K562 (cell line): ENCODE results near the gene NEU1. TPM values are rescaled to one million over a fixed set of nuclear protein-coding genes. Genes with fewer than 3 reads are reported as not detected.

ENCODE experiments used
- ATF1 ChIP-seq, 2 experiments: fragments of 450-650 bp in 1 of 2; IDR thresholded peaks; 2 replicates each; pipeline ENCODE4 v1.6.1; 2016; ENCODE audit warnings: missing compliant biosample characterization in 1 of 2, missing genetic modification characterization in 1 of 2
- CC2D1A ChIP-seq: fragments of 450-650 bp; IDR thresholded peaks from 2 replicates; pipeline ENCODE4 v1.6.1; 2017; ENCODE audit warnings: mild to moderate bottlenecking
- DPF2 ChIP-seq: fragments of 450-650 bp; IDR thresholded peaks from 2 replicates; pipeline ENCODE4 v1.6.1; 2016
- E2F5 ChIP-seq: sonication (generic); formaldehyde crosslinking; IDR thresholded peaks from 2 replicates; pipeline ENCODE4 v1.8.0; 2022; ENCODE audit warnings: mild to moderate bottlenecking, missing genetic modification reagents
- FOXM1 ChIP-seq, 2 experiments: fragments of 450-650 bp in 1 of 2; sonication (generic) in 1 of 2; formaldehyde crosslinking in 1 of 2; IDR thresholded peaks; 2 replicates each; pipeline versions ENCODE4 v1.6.1 to v1.9.0; 2017 to 2022; ENCODE audit warnings: low read depth in 2 of 2, mild to moderate bottlenecking in 2 of 2, missing genetic modification reagents in 1 of 2, moderate library complexity in 1 of 2
- KDM4B ChIP-seq, 2 experiments: fragments of 450-650 bp in 1 of 2; sonication (generic) in 1 of 2; IDR thresholded peaks; 2 replicates each; pipeline ENCODE4 v1.6.1; 2016 to 2017; ENCODE audit warnings: borderline replicate concordance in 2 of 2, antibody characterized with exemption in 1 of 2, low read depth in 1 of 2, mild to moderate bottlenecking in 1 of 2
- NCOA1 ChIP-seq: fragments of 450-650 bp; IDR thresholded peaks from 2 replicates; pipeline ENCODE4 v1.6.1; 2016; ENCODE audit warnings: low read depth
- NFXL1 ChIP-seq: fragments of 450-650 bp; formaldehyde crosslinking; IDR thresholded peaks from 2 replicates; pipeline ENCODE4 v1.4.0; 2021; ENCODE audit warnings: mild to moderate bottlenecking
- PHF8 ChIP-seq: fragments of 200-600 bp; sonication (generic); IDR thresholded peaks from 2 replicates; pipeline ENCODE4 v1.6.1; 2012; ENCODE audit warnings: mixed run types, mild to moderate bottlenecking, inconsistent platforms, low read length, moderate library complexity, borderline replicate concordance
- PML ChIP-seq: IDR thresholded peaks from 2 replicates; pipeline ENCODE4 v1.6.1; 2012; ENCODE audit warnings: low read length, inconsistent platforms
- POLR2A ChIP-seq: fragments of 450-650 bp; conservative IDR thresholded peaks from 2 replicates; pipeline ENCODE4 v1.6.1; 2016
- PURB ChIP-seq: sonication (generic); formaldehyde crosslinking; IDR thresholded peaks from 2 replicates; pipeline ENCODE4 v1.9.0; 2021; ENCODE audit warnings: low read depth, mild to moderate bottlenecking, missing genetic modification reagents
- RERE ChIP-seq: sonication (generic); formaldehyde crosslinking; IDR thresholded peaks from 2 replicates; pipeline ENCODE4 v1.8.0; 2023; ENCODE audit warnings: missing genetic modification reagents, mild to moderate bottlenecking, borderline replicate concordance
- SMARCB1 ChIP-seq: IDR thresholded peaks from 2 replicates; pipeline ENCODE4 v1.6.1; 2011; ENCODE audit warnings: improper control_type of control experiment, low read depth; ENCODE audit not compliant: insufficient read length
- SPI1 ChIP-seq: IDR thresholded peaks from 2 replicates; pipeline ENCODE4 v1.6.1; 2011; ENCODE audit warnings: low read depth, low read length, control low read depth, borderline replicate concordance
- TCF7 ChIP-seq: sonication (generic); IDR thresholded peaks from 2 replicates; pipeline ENCODE4 v1.6.1; 2016; ENCODE audit warnings: antibody characterized with exemption, borderline replicate concordance
- THRAP3 ChIP-seq: fragments of 450-650 bp; IDR thresholded peaks from 2 replicates; pipeline ENCODE4 v1.6.1; 2016; ENCODE audit warnings: mild to moderate bottlenecking, inconsistent platforms, borderline replicate concordance
- ZNF134 ChIP-seq: fragments of 250-450 bp; sonication (Bioruptor Pico); conservative IDR thresholded peaks from 2 replicates; pipeline ENCODE4 v1.4.0; 2020
- ZNF24 ChIP-seq: fragments of 450-650 bp; IDR thresholded peaks from 2 replicates; pipeline ENCODE4 v1.6.1; 2016
- polyA plus RNA-seq, 8 experiments: library from polyadenylated mRNA; depleted of rRNA in 4 of 8; stranded (reverse) in 5 of 8; unstranded in 3 of 8; fragments of >200 nt; fragmentation: Nextera tagmentation in 2 of 8; fragmentation: Illumina TruSeq in 1 of 8; extraction: Ambion mirVana in 2 of 8; extraction: Trizol in 1 of 8; gene quantifications; 2 replicates each; pipeline versions ENCODE4 v1.2.1 to v1.2.3, GENCODE V29; 2011 to 2014; ENCODE audit warnings: inconsistent platforms in 1 of 8, missing spikeins in 1 of 8
- total RNA-seq, 7 experiments: library from RNA; depleted of rRNA in 6 of 7; stranded (reverse); fragments of >200 nt in 6 of 7; fragmentation: Illumina TruSeq in 2 of 7; extraction: Trizol in 2 of 7; gene quantifications; 2 replicates each; pipeline versions ENCODE4 v1.2.1 to v1.2.3, GENCODE V29; 2011 to 2021; ENCODE audit warnings: low replicate concordance in 1 of 7
- TF ChIP-seq, protein P1 (sequence below), 3 experiments: fragments of 200-800 bp in 1 of 3; sonication (Bioruptor generic) in 1 of 3; sonication (generic) in 1 of 3; formaldehyde crosslinking in 1 of 3; IDR thresholded peaks; 2 replicates each; pipeline versions ENCODE4 v1.6.1 to v1.8.0; 2016 to 2022; ENCODE audit warnings: mild to moderate bottlenecking in 2 of 3, missing compliant biosample characterization in 2 of 3, missing genetic modification characterization in 2 of 3, missing genetic modification reagents in 1 of 3
- TF ChIP-seq, protein P2 (sequence below): fragments of 250-450 bp; sonication (Bioruptor Pico); IDR thresholded peaks from 2 replicates; pipeline ENCODE4 v1.4.0; 2020; ENCODE audit warnings: mild to moderate bottlenecking, moderate library complexity

NEU1 gene
- total and polyA plus RNA-seq, 9 of the 15 experiments (the other 6 are each of a cell fraction or from before 2014, with no cell fraction given): 14.8 to 67.8 (median 51.0) TPM

DNA sequence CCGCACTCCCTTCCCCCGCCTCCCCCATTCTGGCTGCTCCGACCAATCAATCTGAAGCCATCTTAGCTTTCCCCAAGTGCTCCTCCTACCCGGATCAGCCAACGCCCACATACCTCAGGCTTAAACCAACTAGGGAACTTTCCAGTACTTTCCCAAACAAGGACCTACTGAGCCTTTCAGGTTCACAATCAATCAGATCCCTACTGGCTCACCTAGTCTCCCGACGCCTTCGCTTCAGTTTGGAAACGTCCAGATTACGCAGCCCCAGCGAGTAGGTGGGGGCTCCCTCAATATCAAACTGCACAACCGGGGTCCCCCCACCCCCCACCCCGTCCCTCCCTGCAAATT, 48.0 kb downstream of the NEU1 start (continued):
- TF ChIP-seq FOXM1 (IDR thresholded peaks at IDR 0.05; ENCODE audit: low read depth): no peak; the same call in 1 of the 2 replicates
- TF ChIP-seq FOXM1 (CRISPR knock-in tag; IDR thresholded peaks at IDR 0.05; ENCODE audit: low read depth): no peak
- no peak for TF ChIP-seq PURB
- TF ChIP-seq NCOA1: peak; percentile 13; the same call in 1 of the 2 replicates
- TF ChIP-seq PML: no peak
- TF ChIP-seq DPF2: peak; percentile 85
- no peak; the same call in 1 of the 2 replicates for TF ChIP-seq PHF8
- TF ChIP-seq E2F5 (CRISPR knock-in tag): no peak
- TF ChIP-seq ZNF24: no peak
- no peak for TF ChIP-seq SPI1
- TF ChIP-seq RERE: no peak
- TF ChIP-seq NFXL1 (CRISPR knock-in tag): no peak
- no peak for TF ChIP-seq KDM4B (IDR thresholded peaks at IDR 0.05; ENCODE audit: borderline replicate concordance in 2 of 2, low read depth in 1 of 2)
- no peak for TF ChIP-seq POLR2A
- TF ChIP-seq SMARCB1: no peak
- TF ChIP-seq, protein P1, sequence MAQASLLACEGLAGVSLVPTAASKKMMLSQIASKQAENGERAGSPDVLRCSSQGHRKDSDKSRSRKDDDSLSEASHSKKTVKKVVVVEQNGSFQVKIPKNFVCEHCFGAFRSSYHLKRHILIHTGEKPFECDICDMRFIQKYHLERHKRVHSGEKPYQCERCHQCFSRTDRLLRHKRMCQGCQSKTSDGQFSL (CRISPR knock-in tag; IDR thresholded peaks at IDR 0.05): no peak; the same call in none of the 2 replicates
- TF ChIP-seq, protein P1 (tag; IDR thresholded peaks at IDR 0.05): peak in 1 of 2 experiments; percentile 87; a peak in 2 of 4 replicates
- no peak for TF ChIP-seq ZNF134 (CRISPR knock-in tag)
- TF ChIP-seq THRAP3: no peak
- TF ChIP-seq ATF1 (CRISPR knock-in tag; IDR thresholded peaks at IDR 0.05): no peak
- TF ChIP-seq ATF1 (tag; IDR thresholded peaks at IDR 0.05): no peak
- TF ChIP-seq, protein P2, sequence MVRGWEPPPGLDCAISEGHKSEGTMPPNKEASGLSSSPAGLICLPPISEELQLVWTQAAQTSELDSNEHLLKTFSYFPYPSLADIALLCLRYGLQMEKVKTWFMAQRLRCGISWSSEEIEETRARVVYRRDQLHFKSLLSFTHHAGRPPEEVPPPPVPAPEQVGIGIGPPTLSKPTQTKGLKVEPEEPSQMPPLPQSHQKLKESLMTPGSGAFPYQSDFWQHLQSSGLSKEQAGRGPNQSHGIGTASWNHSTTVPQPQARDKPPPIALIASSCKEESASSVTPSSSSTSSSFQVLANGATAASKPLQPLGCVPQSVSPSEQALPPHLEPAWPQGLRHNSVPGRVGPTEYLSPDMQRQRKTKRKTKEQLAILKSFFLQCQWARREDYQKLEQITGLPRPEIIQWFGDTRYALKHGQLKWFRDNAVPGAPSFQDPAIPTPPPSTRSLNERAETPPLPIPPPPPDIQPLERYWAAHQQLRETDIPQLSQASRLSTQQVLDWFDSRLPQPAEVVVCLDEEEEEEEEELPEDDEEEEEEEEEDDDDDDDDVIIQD (CRISPR knock-in tag): peak; percentile 72; the same call in 1 of the 2 replicates
- peak; percentile 85; the same call in 1 of the 2 replicates for TF ChIP-seq CC2D1A
- TF ChIP-seq TCF7: peak; percentile 69; the same call in 1 of the 2 replicates
